T-cell (primary cell): ENCODE data around the gene SLC35F4. TPM values are rescaled to one million over a fixed set of nuclear protein-coding genes. Genes with fewer than 3 reads are reported as not detected.

Source experiments
- ATAC-seq, 4 experiments: fragments of 200-7000 bp in 3 of 4; fragments of 150-1000 bp in 1 of 4; cut with Tn5 transposase; replicated peaks in 1 of 4; 1 replicate in 3 of 4; 2 replicates in 1 of 4; pipeline ENCODE4 v1.10.0; 2021; ENCODE audit warnings: moderate library complexity in 3 of 4, mild to moderate bottlenecking in 2 of 4, moderate number of reproducible peaks in 1 of 4
- CTCF ChIA-PET, 2 donors: fragments of 300-600 bp; sonication (Branson Sonifier 250); formaldehyde crosslinking; loops; one replicate each; lab custom pipeline; 2022; ENCODE audit warnings: antibody characterized with exemption in 2 of 2; lab: Charles Lee
- POLR2A ChIA-PET, 2 donors: fragments of 300-600 bp; sonication (Branson Sonifier 250); formaldehyde crosslinking; loops; one replicate each; lab custom pipeline; 2022; ENCODE audit warnings: antibody characterized with exemption in 2 of 2; lab: Charles Lee
- DNase-seq, 35 experiments: peaks; one replicate each; pipeline versions ENCODE4 v3.0.0 to v3.0.0-alpha.2; 2013 to 2023
- H3K27ac ChIP-seq: one replicate; pipeline ENCODE4 v1.5.1; 2013; ENCODE audit warnings: low read length
- H3K27me3 ChIP-seq, 2 experiments: replicated peaks in 1 of 2; 1 replicate in 1 of 2; 2 replicates in 1 of 2; pipeline versions ENCODE4 v1.6.1 to v1.7.0; 2013; ENCODE audit warnings: low read length in 1 of 2, mixed read lengths in 1 of 2; ENCODE audit not compliant: control insufficient read depth in 2 of 2, insufficient read depth in 2 of 2; ENCODE audit errors: extremely low read depth in 1 of 2
- H3K36me3 ChIP-seq, 2 donors: 1 replicate in 1 of 2; 2 replicates in 1 of 2; pipeline versions ENCODE4 v1.6.1 to v1.7.0; 2013; ENCODE audit warnings: low read length in 1 of 2; ENCODE audit not compliant: control insufficient read depth in 2 of 2, insufficient read depth in 1 of 2; ENCODE audit errors: extremely low read depth in 1 of 2
- H3K4me1 ChIP-seq, 2 experiments: 1 replicate in 1 of 2; 2 replicates in 1 of 2; pipeline versions ENCODE4 v1.6.1 to v1.7.0; 2013; ENCODE audit warnings: low read length in 2 of 2, mixed read lengths in 1 of 2; ENCODE audit not compliant: insufficient read depth in 2 of 2, control insufficient read depth in 1 of 2; ENCODE audit errors: extremely low read depth in 1 of 2
- H3K4me3 ChIP-seq, 2 donors: 1 replicate in 1 of 2; 2 replicates in 1 of 2; pipeline versions ENCODE4 v1.5.1 to v1.7.0; 2013; ENCODE audit warnings: mild to moderate bottlenecking in 2 of 2, low read length in 1 of 2, moderate library complexity in 1 of 2; ENCODE audit not compliant: control insufficient read depth in 1 of 2; ENCODE audit errors: extremely low read depth in 1 of 2
- H3K9me3 ChIP-seq: 2 replicates; pipeline ENCODE4 v1.7.0; 2013
- H3K27ac Mint-ChIP-seq, 2 donors: one replicate each; pipeline ENCODE4 v1.8.0; 2020 to 2021; ENCODE audit warnings: mild to moderate bottlenecking in 2 of 2, mixed read lengths in 2 of 2
- H3K27me3 Mint-ChIP-seq, 2 donors: one replicate each; pipeline ENCODE4 v1.8.0; 2021 to 2022; ENCODE audit warnings: mixed read lengths in 2 of 2
- H3K36me3 Mint-ChIP-seq: one replicate; pipeline ENCODE4 v1.8.0; 2021; ENCODE audit warnings: mixed read lengths
- H3K4me1 Mint-ChIP-seq, 3 donors: one replicate each; pipeline ENCODE4 v1.8.0; 2020 to 2022; ENCODE audit warnings: mixed read lengths in 3 of 3, mild to moderate bottlenecking in 1 of 3
- H3K4me3 Mint-ChIP-seq, 3 donors: one replicate each; pipeline ENCODE4 v1.8.0; 2020 to 2022; ENCODE audit warnings: mild to moderate bottlenecking in 3 of 3, mixed read lengths in 3 of 3, moderate library complexity in 3 of 3
- H3K9me3 Mint-ChIP-seq, 3 donors: one replicate each; pipeline ENCODE4 v1.8.0; 2020 to 2022; ENCODE audit warnings: mixed read lengths in 3 of 3
- WGBS: methylation state at CpG from one replicate; pipeline ENCODE4 v1.1.5; 2013; ENCODE audit warnings: missing lambda C conversion rate; ENCODE audit not compliant: insufficient coverage; 5-methylcytosine and 5-hydroxymethylcytosine counted together
- total RNA-seq, 35 experiments: library from RNA in 6 of 35; stranded (reverse) in 6 of 35; fragments of 120-200 nt in 1 of 35; gene quantifications; one replicate each; pipeline versions ENCODE4 v1.2.1 to v1.2.4 and lab custom pipeline; 2013 to 2026

The SLC35F4 gene
- total RNA-seq, 5 donors from 2014 or later (not counting 1 experiment from before 2014, with no cell fraction given): not detected

DNA sequence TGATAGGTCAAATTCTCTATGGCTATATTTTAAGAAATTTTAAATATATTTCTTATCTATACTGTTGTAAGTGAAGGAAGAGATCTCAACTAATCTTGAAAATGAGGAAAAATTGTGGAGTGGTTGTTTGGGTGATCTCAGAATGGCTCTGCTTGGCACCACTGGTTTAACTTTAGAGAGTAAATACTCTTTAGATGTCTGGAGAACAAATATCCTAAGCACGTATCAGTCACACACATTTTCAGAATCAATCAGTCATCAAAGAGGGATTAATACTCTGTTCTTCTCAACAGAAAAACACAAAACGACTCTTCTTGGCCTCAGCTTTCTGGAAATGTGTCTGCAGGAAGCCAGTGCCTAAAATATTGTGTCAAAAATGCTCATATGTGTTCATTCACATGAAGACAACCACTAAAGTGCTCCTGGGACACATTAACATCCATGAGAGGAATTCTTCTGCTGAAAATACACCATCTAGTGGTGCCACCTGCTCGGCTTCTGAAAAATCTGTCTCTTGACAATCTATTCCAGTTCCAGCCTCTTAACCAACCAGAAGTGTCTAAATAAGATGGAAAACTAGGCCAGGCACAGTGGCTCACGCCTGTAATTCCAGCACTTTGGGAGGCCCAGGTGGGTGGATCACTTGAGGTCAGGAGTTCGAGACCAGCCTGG, 291.1 kb downstream of the SLC35F4 start:
- WGBS: 68% methylated on average over 2 of the region's 5 CpGs
- Histone ChIP-seq H3K4me1 (no peaks in the 10 kb centered on the region), H3K9me3 (no peaks in the 10 kb centered on the region), H3K27me3 (peaks cover 0 to 2% of the 10 kb centered on the region in 2 experiments), H3K4me3 (no peak overlapping the region), H3K27ac (no peak overlapping the region), H3K36me3 (no peaks in the 10 kb centered on the region)
- H3K9me3 Mint-ChIP-seq: no peaks in the 10 kb centered on the region
- H3K4me1 Mint-ChIP-seq: no peaks in the 10 kb centered on the region
- CTCF ChIA-PET: no interaction called here
- DNase-seq (no peak), ATAC-seq (no peak)
- POLR2A ChIA-PET: no interaction called here
- H3K36me3 Mint-ChIP-seq: no peaks in the 10 kb centered on the region
- no peaks in the 10 kb centered on the region for H3K27me3 Mint-ChIP-seq
- H3K4me3 Mint-ChIP-seq: no peak overlapping the region
- no peak overlapping the region for H3K27ac Mint-ChIP-seq

DNA sequence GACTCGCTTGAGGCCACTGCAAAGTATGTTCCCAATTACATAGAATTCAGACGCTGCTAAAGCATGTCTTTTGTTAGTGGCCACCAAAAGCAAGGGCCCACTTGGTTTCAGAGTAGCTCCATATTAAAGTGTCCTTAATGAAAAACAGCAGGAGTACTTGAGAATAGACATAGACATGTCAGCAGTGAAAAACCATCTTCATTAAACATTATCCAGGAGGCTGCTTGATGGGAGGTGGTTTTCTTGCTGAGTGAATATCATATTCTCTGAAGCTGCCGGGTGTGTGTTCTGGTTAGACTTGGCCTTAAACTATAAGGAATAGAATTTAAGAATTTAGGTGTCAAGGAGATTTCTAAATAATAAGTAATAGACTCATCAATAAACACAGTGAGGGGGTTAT, 292.7 kb downstream of the SLC35F4 start:
- no peaks in the 10 kb centered on the region for H3K36me3 ChIP-seq
- H3K9me3 Mint-ChIP-seq: no peaks in the 10 kb centered on the region
- DNase-seq (no peak), ATAC-seq (no peak)
- no peaks in the 10 kb centered on the region for H3K9me3 ChIP-seq
- no peak overlapping the region for H3K4me3 ChIP-seq
- no peaks in the 10 kb centered on the region for H3K27me3 Mint-ChIP-seq
- H3K4me1 Mint-ChIP-seq: no peaks in the 10 kb centered on the region
- H3K27ac ChIP-seq: no peak overlapping the region
- ChIA-PET CTCF (interaction anchor here in 1 of 2 donors (0.6 kb wide), 1 partner anchor 10 kb away, joined by 6 read pairs; no protein-coding TSS in a partner anchor), POLR2A (no interaction called here)
- H3K27me3 ChIP-seq: peaks cover 0 to 2% of the 10 kb centered on the region in 2 experiments
- no peak overlapping the region for H3K4me3 Mint-ChIP-seq
- H3K36me3 Mint-ChIP-seq: no peaks in the 10 kb centered on the region
- no peak overlapping the region for H3K27ac Mint-ChIP-seq
- H3K4me1 ChIP-seq: no peaks in the 10 kb centered on the region
- WGBS: 100% methylated on average over 1 of the region's 3 CpGs

- Histone ChIP-seq H3K9me3 (no peaks in the 10 kb centered on the region), H3K36me3 (no peaks in the 10 kb centered on the region), H3K27ac (no peak overlapping the region), H3K4me1 (no peaks in the 10 kb centered on the region), H3K4me3 (no peak overlapping the region), H3K27me3 (peaks cover 0 to 2% of the 10 kb centered on the region in 2 experiments)
- DNase-seq (no peak), ATAC-seq (no peak)
- no peak overlapping the region for H3K27ac Mint-ChIP-seq
- no peaks in the 10 kb centered on the region for H3K9me3 Mint-ChIP-seq
- H3K4me3 Mint-ChIP-seq: no peak overlapping the region
- CTCF ChIA-PET: no interaction called here
- WGBS: 60% methylated on average over 1 of the region's 4 CpGs
- no peaks in the 10 kb centered on the region for H3K4me1 Mint-ChIP-seq
- H3K36me3 Mint-ChIP-seq: no peaks in the 10 kb centered on the region
- H3K27me3 Mint-ChIP-seq: no peaks in the 10 kb centered on the region
- POLR2A ChIA-PET: no interaction called here
Measured at GRCh38 chr14:57568554-57568953, 297.3 kb downstream of the SLC35F4 start.

DNA sequence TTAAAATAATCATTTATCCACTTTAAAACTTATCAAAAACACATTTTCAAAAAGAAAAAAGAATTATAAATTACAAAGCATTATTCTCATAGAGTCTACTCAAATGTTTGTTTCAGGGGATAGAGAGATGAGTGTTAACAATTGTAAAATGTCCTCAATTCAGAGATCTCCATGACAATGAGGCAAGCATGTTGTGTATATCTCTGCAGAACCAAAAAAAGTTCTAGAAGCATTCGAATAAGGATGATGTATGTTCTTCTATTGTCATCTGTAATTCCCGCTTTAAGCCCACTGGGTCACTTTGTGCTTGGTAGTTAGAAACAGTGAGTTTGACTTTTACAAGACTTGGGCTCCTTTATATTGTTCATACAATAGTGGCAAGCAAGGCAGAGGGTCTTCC, 298.7 kb downstream of the SLC35F4 start:
- CTCF ChIA-PET: no interaction called here
- no peaks in the 10 kb centered on the region for H3K27me3 Mint-ChIP-seq
- no peaks in the 10 kb centered on the region for H3K36me3 Mint-ChIP-seq

DNA sequence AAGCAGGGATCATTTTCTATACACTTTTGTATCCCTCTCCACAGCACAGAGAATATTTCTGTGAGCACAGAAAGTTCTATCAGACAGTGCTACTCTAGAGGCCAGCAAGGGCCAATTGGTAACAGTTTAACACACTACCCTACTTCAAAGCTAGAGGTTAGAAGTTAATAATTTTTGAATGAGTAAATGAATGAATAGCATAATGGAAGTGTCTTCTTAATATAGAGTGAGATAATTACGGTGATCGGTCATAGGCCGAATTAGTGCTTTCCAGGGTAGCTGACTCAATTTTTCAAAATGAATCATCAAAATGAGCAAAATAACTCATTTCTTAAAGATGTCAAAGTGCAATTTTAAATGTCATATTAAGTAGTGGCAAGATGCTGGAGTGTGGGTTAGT, 305.2 kb downstream of the SLC35F4 start:
- no peak overlapping the region for H3K27ac ChIP-seq
- H3K9me3 ChIP-seq: no peaks in the 10 kb centered on the region
- POLR2A ChIA-PET: no interaction called here
- DNase-seq (no peak), ATAC-seq (no peak)
- Mint-ChIP-seq H3K4me1 (no peaks in the 10 kb centered on the region), H3K27ac (no peak overlapping the region), H3K9me3 (no peaks in the 10 kb centered on the region), H3K36me3 (no peaks in the 10 kb centered on the region), H3K27me3 (no peaks in the 10 kb centered on the region), H3K4me3 (no peak overlapping the region)
- H3K36me3 ChIP-seq: no peaks in the 10 kb centered on the region
- H3K4me1 ChIP-seq: no peaks in the 10 kb centered on the region
- no peaks in the 10 kb centered on the region for H3K27me3 ChIP-seq
- WGBS: no CpG with 5 or more reads among the region's 3 CpGs
- H3K4me3 ChIP-seq: no peak overlapping the region
- CTCF ChIA-PET: no interaction called here

More for the DNA sequence above, 298.7 kb downstream of the SLC35F4 start:
- Histone ChIP-seq H3K36me3 (no peaks in the 10 kb centered on the region), H3K4me3 (no peak overlapping the region), H3K4me1 (no peaks in the 10 kb centered on the region), H3K27me3 (peaks cover 0 to 2% of the 10 kb centered on the region in 2 experiments), H3K9me3 (no peaks in the 10 kb centered on the region), H3K27ac (no peak overlapping the region)
- Mint-ChIP-seq H3K9me3 (no peaks in the 10 kb centered on the region), H3K27ac (no peak overlapping the region), H3K4me1 (no peaks in the 10 kb centered on the region), H3K4me3 (no peak overlapping the region)
- POLR2A ChIA-PET: no interaction called here
- no peak for DNase-seq
- no peak for ATAC-seq
- WGBS: no CpG with 5 or more reads among the region's 2 CpGs

- no peak for DNase-seq
- H3K4me1 Mint-ChIP-seq: no peaks in the 10 kb centered on the region
- H3K27me3 Mint-ChIP-seq: no peaks in the 10 kb centered on the region
- Histone ChIP-seq H3K36me3 (no peaks in the 10 kb centered on the region), H3K4me3 (no peak overlapping the region), H3K27me3 (no peaks in the 10 kb centered on the region), H3K4me1 (no peaks in the 10 kb centered on the region), H3K9me3 (no peaks in the 10 kb centered on the region), H3K27ac (no peak overlapping the region)
- H3K9me3 Mint-ChIP-seq: peaks cover 0 to 3% (median 3%) of the 10 kb centered on the region in 3 donors
- ATAC-seq: no peak
- no peak overlapping the region for H3K4me3 Mint-ChIP-seq
- CTCF ChIA-PET: no interaction called here
- 68% methylated on average over 5 of the region's 5 CpGs for WGBS
- H3K36me3 Mint-ChIP-seq: no peaks in the 10 kb centered on the region
- H3K27ac Mint-ChIP-seq: no peak overlapping the region
- POLR2A ChIA-PET: no interaction called here
Measured at GRCh38 chr14:57559576-57559975, 306.3 kb downstream of the SLC35F4 start.
